DOHH2 (cell line): Measurements from ENCODE around the gene RUNX1.

Experiments used
- EZH2phosphoT487 ChIP-seq: fragments of 200-600 bp; sonication (generic); IDR thresholded peaks from 2 replicates; pipeline ENCODE4 v1.6.1; 2017; ENCODE audit warnings: borderline replicate concordance, mild to moderate bottlenecking, antibody characterized with exemption, low read length, moderate library complexity, mixed read lengths
- TF ChIP-seq, protein P1 (sequence below): fragments of 200-600 bp; sonication (generic); IDR thresholded peaks from one replicate; pipeline ENCODE4 v1.5.1; 2014; ENCODE audit warnings: antibody characterized with exemption, mild to moderate bottlenecking, low read depth, low read length; ENCODE audit not compliant: poor library complexity, severe bottlenecking

DNA sequence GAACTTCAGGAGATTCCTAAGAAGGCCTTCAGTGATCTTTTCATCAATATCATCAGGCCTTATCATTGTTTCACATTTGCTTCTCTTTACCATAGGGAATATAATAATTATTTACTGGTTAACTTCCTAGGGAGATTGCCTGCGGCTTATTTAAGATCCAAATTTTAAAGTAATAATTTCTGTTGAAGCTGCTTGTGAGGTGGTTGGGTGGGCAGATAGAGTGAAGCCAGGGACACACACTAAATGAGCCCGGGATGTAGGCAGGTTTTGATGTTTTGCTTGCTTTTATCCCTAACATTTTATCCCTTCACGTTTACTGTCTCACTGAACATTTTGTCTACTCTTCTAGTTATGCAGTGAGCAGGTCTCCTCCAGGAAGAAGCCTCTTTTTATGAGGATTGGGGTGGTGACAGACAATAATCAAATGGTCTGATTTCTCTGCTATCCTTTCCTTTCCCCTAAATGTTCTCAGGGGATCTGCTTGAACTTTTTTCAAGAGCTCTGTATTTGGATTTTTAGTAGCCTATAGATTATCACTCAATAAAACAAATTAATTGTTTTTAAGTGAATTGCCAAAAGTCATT is 164.7 kb downstream of the RUNX1 start:
- TF ChIP-seq, protein P1, sequence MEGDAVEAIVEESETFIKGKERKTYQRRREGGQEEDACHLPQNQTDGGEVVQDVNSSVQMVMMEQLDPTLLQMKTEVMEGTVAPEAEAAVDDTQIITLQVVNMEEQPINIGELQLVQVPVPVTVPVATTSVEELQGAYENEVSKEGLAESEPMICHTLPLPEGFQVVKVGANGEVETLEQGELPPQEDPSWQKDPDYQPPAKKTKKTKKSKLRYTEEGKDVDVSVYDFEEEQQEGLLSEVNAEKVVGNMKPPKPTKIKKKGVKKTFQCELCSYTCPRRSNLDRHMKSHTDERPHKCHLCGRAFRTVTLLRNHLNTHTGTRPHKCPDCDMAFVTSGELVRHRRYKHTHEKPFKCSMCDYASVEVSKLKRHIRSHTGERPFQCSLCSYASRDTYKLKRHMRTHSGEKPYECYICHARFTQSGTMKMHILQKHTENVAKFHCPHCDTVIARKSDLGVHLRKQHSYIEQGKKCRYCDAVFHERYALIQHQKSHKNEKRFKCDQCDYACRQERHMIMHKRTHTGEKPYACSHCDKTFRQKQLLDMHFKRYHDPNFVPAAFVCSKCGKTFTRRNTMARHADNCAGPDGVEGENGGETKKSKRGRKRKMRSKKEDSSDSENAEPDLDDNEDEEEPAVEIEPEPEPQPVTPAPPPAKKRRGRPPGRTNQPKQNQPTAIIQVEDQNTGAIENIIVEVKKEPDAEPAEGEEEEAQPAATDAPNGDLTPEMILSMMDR: no peak
- no peak for TF ChIP-seq EZH2phosphoT487
